ENCODE results near the gene HDLBP. TPM values are rescaled to one million over a fixed set of nuclear protein-coding genes. Genes with fewer than 3 reads are reported as not detected.

HDLBP gene
- total and polyA plus RNA-seq, 2 experiments from 2014 or later: 230 to 306 TPM

DNA sequence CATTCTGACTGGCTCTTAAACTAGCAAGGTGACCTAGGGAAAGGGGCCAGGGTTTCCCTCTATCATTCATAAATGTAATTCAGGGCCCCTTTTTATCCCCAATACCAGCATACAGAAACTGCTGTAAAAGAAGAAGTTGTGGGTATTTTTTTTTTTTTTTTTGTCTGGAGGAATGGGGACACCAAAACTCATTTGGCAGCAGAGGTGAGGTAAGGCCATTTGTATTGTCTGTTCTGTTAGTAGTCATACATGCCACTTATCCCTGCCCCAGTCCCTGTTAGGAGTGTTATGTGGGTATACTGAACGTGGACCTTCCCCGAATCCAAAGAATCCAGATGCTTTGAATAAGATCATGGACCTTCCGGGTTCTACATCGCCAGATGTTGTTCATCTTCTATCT is 1.9 kb upstream of the HDLBP start:
- peak overlapping the region; percentile 84 for H3K4me3 ChIP-seq
- no peak overlapping the region for H2AFZ ChIP-seq
- H3K79me2 ChIP-seq (replicated peaks; ENCODE audit: insufficient read depth): peaks cover 90% of the 10 kb centered on the region
- no peak for TF ChIP-seq EZH2 (IDR thresholded peaks at IDR 0.05; ENCODE audit: low read depth, unreplicated experiment)
- no peak for TF ChIP-seq STAT1 (IDR thresholded peaks at IDR 0.05; ENCODE audit: unreplicated experiment)
- no peak for TF ChIP-seq CREB1 (CRISPR knock-in tag; IDR thresholded peaks at IDR 0.05; ENCODE audit: low read depth)
- no peak for TF ChIP-seq EZH2phosphoT487 (IDR thresholded peaks at IDR 0.05; ENCODE audit: unreplicated experiment)
- no peak for TF ChIP-seq POLR2AphosphoS5 (IDR thresholded peaks at IDR 0.05; ENCODE audit: low read depth)
- no peak for TF ChIP-seq ZNF462 (CRISPR knock-in tag; IDR thresholded peaks at IDR 0.05)
- TF ChIP-seq REST (IDR thresholded peaks at IDR 0.05; ENCODE audit: unreplicated experiment): no peak
- TF ChIP-seq, protein P1, sequence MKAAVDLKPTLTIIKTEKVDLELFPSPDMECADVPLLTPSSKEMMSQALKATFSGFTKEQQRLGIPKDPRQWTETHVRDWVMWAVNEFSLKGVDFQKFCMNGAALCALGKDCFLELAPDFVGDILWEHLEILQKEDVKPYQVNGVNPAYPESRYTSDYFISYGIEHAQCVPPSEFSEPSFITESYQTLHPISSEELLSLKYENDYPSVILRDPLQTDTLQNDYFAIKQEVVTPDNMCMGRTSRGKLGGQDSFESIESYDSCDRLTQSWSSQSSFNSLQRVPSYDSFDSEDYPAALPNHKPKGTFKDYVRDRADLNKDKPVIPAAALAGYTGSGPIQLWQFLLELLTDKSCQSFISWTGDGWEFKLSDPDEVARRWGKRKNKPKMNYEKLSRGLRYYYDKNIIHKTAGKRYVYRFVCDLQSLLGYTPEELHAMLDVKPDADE (IDR thresholded peaks at IDR 0.05): no peak
- TF ChIP-seq, protein P2, sequence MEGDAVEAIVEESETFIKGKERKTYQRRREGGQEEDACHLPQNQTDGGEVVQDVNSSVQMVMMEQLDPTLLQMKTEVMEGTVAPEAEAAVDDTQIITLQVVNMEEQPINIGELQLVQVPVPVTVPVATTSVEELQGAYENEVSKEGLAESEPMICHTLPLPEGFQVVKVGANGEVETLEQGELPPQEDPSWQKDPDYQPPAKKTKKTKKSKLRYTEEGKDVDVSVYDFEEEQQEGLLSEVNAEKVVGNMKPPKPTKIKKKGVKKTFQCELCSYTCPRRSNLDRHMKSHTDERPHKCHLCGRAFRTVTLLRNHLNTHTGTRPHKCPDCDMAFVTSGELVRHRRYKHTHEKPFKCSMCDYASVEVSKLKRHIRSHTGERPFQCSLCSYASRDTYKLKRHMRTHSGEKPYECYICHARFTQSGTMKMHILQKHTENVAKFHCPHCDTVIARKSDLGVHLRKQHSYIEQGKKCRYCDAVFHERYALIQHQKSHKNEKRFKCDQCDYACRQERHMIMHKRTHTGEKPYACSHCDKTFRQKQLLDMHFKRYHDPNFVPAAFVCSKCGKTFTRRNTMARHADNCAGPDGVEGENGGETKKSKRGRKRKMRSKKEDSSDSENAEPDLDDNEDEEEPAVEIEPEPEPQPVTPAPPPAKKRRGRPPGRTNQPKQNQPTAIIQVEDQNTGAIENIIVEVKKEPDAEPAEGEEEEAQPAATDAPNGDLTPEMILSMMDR (conservative IDR thresholded peaks at IDR 0.05; ENCODE audit: low read depth in 2 of 2): no peak
- no peak for TF ChIP-seq ZNF114 (CRISPR knock-in tag; IDR thresholded peaks at IDR 0.05)
- TF ChIP-seq JUNB (IDR thresholded peaks at IDR 0.05; ENCODE audit: unreplicated experiment): no peak
- TF ChIP-seq NANOG (IDR thresholded peaks at IDR 0.05; ENCODE audit: borderline replicate concordance): no peak
- no peak for TF ChIP-seq ZNF331 (CRISPR knock-in tag; IDR thresholded peaks at IDR 0.05; ENCODE audit: low read depth)
- no peaks in the 10 kb centered on the region for H3F3A ChIP-seq (replicated peaks; ENCODE audit: low read depth)
- peak overlapping the region; percentile 84 for H3K4me2 ChIP-seq
- H3K9me3 Mint-ChIP-seq: no peaks in the 10 kb centered on the region
- peaks cover 54% of the 10 kb centered on the region for H3K4me1 ChIP-seq (ENCODE audit: insufficient read depth)
- no peak overlapping the region; the same call in 1 of the 2 replicates for H3K27ac Mint-ChIP-seq
- H3K27me3 Mint-ChIP-seq (ENCODE audit: insufficient read depth, low read depth, poor library complexity): peaks cover 5% of the 10 kb centered on the region
- H3K4me1 Mint-ChIP-seq: peaks cover 50% of the 10 kb centered on the region
- H4K20me1 ChIP-seq (replicated peaks; ENCODE audit: insufficient read depth): peaks cover 49% of the 10 kb centered on the region
- peak overlapping the region; percentile 99 for H3K4me3 Mint-ChIP-seq
- H3K27ac ChIP-seq (ENCODE audit: low read depth): no peak overlapping the region
- peaks cover 24% of the 10 kb centered on the region for H3K36me3 Mint-ChIP-seq (ENCODE audit: low read depth)
- H3K9me2 ChIP-seq (ENCODE audit: insufficient read depth): no peaks in the 10 kb centered on the region
- no peaks in the 10 kb centered on the region for H3K36me3 ChIP-seq (ENCODE audit: insufficient read depth)
- ATAC-seq: no peak
- no peak for DNase-seq (ENCODE audit: low spot score)
- H3K27me3 ChIP-seq (ENCODE audit: insufficient read depth): no peaks in the 10 kb centered on the region
